ENCODE measurements around the gene MMD.
A peak's percentile ranks its signal among the peaks of the same experiment; 100 is the strongest.
"Not testable (repeated sequence)": the region's sequence is repeated elsewhere in the genome, so short reads cannot be mapped to it uniquely, and the experiment has no call there.

Gene MMD, protein sequence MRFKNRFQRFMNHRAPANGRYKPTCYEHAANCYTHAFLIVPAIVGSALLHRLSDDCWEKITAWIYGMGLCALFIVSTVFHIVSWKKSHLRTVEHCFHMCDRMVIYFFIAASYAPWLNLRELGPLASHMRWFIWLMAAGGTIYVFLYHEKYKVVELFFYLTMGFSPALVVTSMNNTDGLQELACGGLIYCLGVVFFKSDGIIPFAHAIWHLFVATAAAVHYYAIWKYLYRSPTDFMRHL

DNA sequence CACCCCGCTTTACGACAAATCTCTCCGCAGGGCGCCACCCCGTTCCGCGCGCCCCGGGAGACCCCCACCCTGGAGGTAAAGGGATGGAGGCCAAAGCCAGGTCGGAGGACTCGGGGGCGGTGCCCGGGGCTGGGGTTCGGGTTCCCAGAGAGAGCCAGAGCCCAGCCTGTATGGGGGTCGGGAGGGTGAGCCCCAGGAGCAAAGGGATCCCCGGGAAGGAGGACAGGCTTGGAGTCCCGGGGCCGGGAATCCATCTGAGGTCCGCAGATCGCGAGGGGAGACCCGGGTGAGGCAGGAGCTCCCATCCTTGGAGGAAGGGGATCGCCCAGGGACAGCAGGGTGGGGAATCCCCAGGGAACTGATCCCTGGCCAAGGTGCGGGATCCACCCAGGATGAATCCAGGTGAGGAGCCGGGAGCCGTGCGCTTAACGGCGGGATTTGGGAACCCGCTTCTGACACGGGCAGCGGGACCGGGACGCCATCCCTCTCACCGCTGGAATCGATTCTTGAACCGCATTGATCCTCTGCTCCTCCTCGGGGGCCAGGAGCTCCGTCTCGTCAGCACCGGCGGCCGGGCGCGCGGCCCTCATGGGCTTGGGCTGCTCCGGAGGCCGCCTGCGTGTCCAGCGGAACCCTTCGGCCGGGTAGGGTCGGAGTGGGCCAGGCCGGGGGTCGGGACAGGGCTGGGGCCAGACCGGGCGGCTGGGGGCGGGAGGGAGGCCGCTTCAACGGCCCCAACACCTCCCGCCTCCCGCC lies at the start of gene MMD:
Gene MMD, minus strand, starts transcription at position 657 of the 756 bp plus-strand sequence. Its CDS starts 140 bp downstream, at position 517.
- DNase-seq (ENCODE audit: low spot score in 2 of 2): peak; percentile 4 to 38
- Mint-ChIP-seq H3K27me3 (peaks cover 3% of the 10 kb centered on the region), H3K4me1 (peaks cover 57% of the 10 kb centered on the region), H3K4me3 (peak within 1 kb of the TSS; percentile 91), H3K36me3 (peaks cover 9% of the 10 kb centered on the region), H3K27ac (peak within 1 kb of the TSS; percentile 97), H3K9me3 (no peaks in the 10 kb centered on the region)
- no peak for ATAC-seq (ENCODE audit: low read depth)

DNA sequence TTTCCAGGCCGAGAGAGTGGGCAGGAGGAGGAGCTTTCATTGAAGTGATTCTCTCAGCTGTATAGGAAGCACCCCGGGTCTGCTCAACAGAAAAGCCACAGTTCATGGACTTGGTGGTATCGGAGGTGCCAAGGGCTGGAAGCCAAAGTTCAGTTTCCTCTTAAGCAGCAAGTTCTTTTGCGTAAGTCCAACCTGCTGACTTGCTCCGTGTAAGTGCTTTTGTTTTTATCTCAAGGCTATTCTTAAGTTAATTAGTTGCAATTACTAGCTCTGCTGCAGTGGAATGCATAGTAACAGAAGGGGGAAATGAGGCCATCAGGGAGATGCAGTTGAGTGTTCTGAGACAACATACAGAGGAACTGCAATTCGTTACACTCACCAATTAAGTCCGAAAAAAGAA lies 45.0 kb upstream of the MMD start:
- DNase-seq (ENCODE audit: low spot score in 2 of 2) (no peak), ATAC-seq (ENCODE audit: low read depth) (no peak)
- no peak overlapping the region for H3K4me3 Mint-ChIP-seq
- no peak overlapping the region for H3K27ac Mint-ChIP-seq
- H3K27me3 Mint-ChIP-seq: peaks cover 18% of the 10 kb centered on the region
- H3K4me1 Mint-ChIP-seq: peaks cover 4% of the 10 kb centered on the region
- H3K36me3 Mint-ChIP-seq: peaks cover 6% of the 10 kb centered on the region
- H3K9me3 Mint-ChIP-seq: peaks cover 9% of the 10 kb centered on the region

DNA sequence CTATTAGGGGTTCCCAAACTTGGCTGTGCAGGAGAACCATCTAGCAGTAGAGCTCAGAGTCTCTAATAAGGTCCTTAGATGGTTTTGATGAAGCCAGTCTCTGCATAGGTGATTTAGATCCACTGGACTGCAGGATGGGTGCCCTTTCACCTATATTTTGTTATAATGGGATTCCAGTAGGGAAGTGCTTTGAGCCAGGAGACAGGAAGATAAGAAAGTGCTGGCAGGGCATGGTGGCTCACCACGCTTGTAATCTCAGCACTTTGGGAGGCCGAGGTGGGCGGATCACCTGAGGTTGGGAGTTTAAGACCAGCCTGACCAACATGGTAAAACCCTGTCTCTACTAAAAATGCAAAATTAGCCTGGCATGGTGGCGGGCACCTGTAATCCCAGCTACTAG lies 44.1 kb upstream of the MMD start:
- H3K27ac Mint-ChIP-seq; ATAC-seq (ENCODE audit: low read depth); H3K4me1 Mint-ChIP-seq; DNase-seq (ENCODE audit: low spot score in 2 of 2); H3K9me3 Mint-ChIP-seq; H3K36me3 Mint-ChIP-seq; H3K4me3 Mint-ChIP-seq: not testable (repeated sequence)
- peaks cover 19% of the 10 kb centered on the region for H3K27me3 Mint-ChIP-seq

DNA sequence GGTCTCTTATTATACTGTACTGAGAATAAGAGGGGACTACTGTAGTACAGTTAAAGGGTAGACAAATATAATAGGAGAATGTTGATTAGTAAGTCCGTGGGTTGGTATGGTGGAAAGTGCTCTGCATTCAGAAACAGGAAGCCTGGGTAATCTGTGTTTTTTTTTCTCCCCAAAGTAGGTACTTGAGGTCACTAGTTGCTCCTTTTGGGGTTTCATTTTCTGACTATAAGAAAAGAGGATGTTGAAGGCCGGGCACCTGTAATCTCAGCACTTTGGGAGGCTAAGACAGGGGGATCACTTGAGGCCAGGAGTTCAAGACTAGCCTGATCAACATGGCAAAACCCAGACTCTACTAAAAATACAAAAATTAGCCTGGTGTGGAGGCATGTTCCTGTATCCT lies 42.0 kb upstream of the MMD start:
- Mint-ChIP-seq H3K4me1 (peaks cover 6% of the 10 kb centered on the region), H3K27me3 (peaks cover 14% of the 10 kb centered on the region), H3K9me3 (peaks cover 5% of the 10 kb centered on the region), H3K27ac (peak overlapping the region; percentile 40), H3K4me3 (no peak overlapping the region), H3K36me3 (peaks cover 5% of the 10 kb centered on the region)
- DNase-seq (ENCODE audit: low spot score in 2 of 2) (peak in 1 of 2 donors; percentile 5), ATAC-seq (ENCODE audit: low read depth) (peak; percentile 72)

DNA sequence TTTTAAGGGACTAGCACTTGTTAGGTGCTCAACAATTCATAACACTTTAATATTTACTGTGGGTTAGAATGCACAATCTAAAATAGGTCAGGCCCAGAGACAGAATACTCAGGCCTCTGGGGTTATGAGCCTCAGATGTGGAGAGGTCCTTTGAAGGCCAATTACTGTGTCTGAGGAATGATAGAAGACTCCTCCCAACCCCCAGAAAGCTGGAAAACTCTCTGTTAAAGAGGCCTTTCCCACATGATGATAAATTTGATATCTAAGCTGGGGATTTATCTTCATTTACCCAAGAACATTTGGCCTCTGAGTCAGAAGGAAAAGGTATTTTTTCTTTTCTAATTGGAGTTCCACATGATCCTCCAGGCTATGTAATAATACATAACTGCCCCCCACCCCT lies 41.1 kb upstream of the MMD start:
- Mint-ChIP-seq H3K4me3 (no peak overlapping the region), H3K27me3 (peaks cover 7% of the 10 kb centered on the region), H3K27ac (no peak overlapping the region), H3K9me3 (no peaks in the 10 kb centered on the region), H3K4me1 (peaks cover 7% of the 10 kb centered on the region), H3K36me3 (no peaks in the 10 kb centered on the region)
- DNase-seq (ENCODE audit: low spot score in 2 of 2) (no peak), ATAC-seq (ENCODE audit: low read depth) (no peak)

DNA sequence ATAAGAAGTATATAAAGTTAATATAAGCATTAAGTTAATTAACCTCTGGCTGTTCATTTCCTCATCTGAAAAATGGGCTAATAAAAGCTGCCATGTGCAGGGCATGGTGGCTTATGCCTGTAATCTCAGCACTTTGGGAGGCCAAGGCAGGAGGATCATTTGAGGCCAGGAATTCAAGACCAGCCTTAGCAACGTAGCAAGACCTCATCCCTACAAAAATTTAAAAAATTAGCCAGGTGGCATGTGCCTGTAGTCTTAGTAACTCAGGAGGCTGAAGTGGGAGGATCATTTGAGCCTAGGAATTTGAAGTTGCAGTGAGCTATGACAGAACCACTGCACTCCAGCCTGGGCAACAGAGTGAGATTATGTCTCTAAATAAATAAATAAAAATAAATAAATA lies 40.6 kb upstream of the MMD start:
- Mint-ChIP-seq H3K4me1 (peaks cover 7% of the 10 kb centered on the region), H3K27me3 (peaks cover 6% of the 10 kb centered on the region), H3K9me3 (no peaks in the 10 kb centered on the region), H3K4me3 (no peak overlapping the region), H3K27ac (no peak overlapping the region), H3K36me3 (no peaks in the 10 kb centered on the region)
- ATAC-seq (ENCODE audit: low read depth) (no peak), DNase-seq (ENCODE audit: low spot score in 2 of 2) (no peak)

DNA sequence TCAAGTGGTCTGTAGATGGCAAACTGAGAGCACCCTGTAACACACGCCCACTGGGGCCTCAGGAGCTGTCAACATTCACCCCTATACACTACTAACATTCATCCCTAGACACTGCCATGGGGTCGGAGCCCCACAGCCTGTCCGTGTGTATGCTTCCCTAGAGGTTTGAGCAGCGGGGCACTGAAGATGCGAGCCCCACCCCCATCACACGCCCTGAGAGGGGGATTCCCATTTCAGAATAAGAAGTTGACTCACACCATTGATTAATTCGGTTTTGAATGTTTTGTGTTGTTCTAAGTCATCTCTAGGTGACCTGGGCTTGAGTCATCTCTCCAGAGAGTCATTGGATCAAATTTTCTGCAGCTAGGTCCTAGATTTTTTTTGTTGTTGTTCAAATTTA lies 37.3 kb upstream of the MMD start:
- DNase-seq (ENCODE audit: low spot score in 2 of 2): no peak
- no peak overlapping the region for H3K4me3 Mint-ChIP-seq
- no peaks in the 10 kb centered on the region for H3K36me3 Mint-ChIP-seq
- no peaks in the 10 kb centered on the region for H3K9me3 Mint-ChIP-seq
- ATAC-seq (ENCODE audit: low read depth): peak; percentile 70
- H3K4me1 Mint-ChIP-seq: peaks cover 4% of the 10 kb centered on the region
- H3K27ac Mint-ChIP-seq: no peak overlapping the region
- peaks cover 10% of the 10 kb centered on the region for H3K27me3 Mint-ChIP-seq

DNA sequence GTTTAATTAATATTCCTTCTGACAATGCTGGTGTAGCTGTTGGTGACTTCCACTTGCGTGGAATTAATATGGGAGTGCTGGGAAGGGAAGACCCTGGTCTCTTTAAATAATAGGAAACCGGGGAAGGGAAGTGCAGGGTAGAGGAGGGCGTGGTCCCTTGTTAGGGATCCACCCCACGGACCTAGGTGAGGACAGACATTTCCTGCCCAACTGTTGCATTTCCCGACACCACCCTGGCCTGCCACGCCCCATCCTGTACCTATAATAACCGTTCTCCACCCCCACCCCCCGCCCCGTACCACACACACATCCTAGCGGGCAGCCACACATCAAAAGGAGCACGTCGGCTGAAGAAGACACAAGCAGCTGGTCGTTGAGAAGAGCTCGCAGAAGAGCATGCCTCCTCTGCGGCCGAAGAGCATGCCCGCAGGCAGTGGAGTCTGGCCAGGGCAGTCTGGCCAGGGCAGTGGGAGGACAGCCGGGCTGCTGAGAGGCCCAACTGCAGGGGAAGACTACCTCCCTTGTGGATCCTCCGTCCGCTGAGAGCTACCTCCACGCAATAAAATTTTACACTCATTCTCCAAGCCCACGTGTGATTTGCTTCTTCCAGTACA lies 36.8 kb upstream of the MMD start:
- H3K27me3 Mint-ChIP-seq: peaks cover 10% of the 10 kb centered on the region
- H3K36me3 Mint-ChIP-seq: no peaks in the 10 kb centered on the region
- peaks cover 4% of the 10 kb centered on the region for H3K4me1 Mint-ChIP-seq
- ATAC-seq (ENCODE audit: low read depth): no peak
- H3K27ac Mint-ChIP-seq: no peak overlapping the region
- DNase-seq (ENCODE audit: low spot score in 2 of 2): no peak
- no peaks in the 10 kb centered on the region for H3K9me3 Mint-ChIP-seq
- H3K4me3 Mint-ChIP-seq: no peak overlapping the region

DNA sequence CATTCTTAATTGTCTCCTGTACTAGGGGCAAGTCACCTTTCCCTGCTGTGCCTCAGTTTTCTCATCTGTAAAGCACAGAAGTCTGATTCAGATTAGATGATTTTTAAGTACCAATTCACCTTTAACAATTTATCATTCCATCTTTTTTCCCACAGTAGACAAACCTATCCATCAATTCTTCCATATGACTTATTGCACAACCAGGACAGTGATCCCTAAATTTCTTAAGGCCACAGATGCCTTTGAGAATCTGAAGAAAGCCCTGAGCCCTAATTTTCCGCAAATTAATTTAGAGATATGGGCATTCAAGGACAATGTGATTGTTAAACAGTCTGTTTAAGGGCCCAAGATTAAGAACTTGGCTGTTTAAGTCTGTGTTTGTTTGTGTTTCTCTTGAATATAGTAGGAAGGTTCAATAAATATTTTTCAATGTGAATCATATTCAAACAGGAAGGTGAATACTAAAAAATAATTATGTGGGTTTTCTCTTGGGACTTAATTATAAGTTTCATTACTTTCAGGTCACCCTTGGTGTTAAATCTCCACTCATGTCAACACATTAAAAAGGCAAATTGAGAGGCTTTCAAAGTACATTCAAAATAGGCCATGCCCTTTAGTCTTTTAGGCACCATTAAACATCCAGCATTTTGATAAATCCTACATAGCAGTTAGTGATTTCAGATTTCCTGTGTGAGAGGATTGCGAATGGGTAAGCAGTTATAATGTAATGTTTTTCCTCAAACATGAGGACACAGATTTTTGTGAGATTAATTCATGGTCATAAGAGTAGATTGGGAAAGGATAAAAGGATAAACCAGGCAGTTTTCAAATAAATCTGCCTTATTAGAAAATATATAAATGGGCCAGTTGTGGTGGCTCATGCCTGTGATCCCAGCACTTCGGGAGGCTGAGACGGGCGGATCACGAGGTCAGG lies 34.9 kb upstream of the MMD start:
- peaks cover 9% of the 10 kb centered on the region for H3K27me3 Mint-ChIP-seq
- no peak overlapping the region for H3K4me3 Mint-ChIP-seq
- no peak overlapping the region for H3K27ac Mint-ChIP-seq
- DNase-seq (ENCODE audit: low spot score in 2 of 2) (no peak), ATAC-seq (ENCODE audit: low read depth) (no peak)
- no peaks in the 10 kb centered on the region for H3K36me3 Mint-ChIP-seq
- H3K4me1 Mint-ChIP-seq: peaks cover 4% of the 10 kb centered on the region
- no peaks in the 10 kb centered on the region for H3K9me3 Mint-ChIP-seq

DNA sequence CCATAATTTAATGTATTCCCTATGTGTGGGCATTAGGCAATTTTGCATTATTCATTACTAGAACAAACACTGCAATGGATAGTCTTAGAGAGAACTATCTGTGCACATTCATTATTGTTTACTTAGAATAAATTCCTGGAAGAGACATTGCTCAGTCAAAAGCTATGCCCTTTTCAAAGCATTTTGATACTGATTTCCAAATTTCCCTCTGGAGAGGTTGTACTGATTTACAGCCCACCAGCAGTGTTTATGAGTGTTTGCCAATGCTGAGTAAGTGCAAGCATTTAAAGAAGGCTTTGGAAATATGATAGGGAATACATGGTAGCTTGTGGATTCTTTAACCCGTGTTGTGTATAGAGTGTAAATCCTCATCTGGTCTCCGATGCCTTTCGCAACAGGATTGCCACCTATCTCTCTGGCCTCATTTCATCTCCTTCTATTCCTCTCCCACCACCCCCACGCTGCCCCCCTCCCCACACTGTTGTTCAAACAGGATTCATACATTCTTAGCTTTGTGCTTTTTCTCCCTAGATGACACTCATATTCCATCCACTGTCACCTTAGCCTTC lies 33.4 kb upstream of the MMD start:
- no peak overlapping the region for H3K27ac Mint-ChIP-seq
- no peak for DNase-seq (ENCODE audit: low spot score in 2 of 2)
- H3K4me3 Mint-ChIP-seq: no peak overlapping the region
- H3K4me1 Mint-ChIP-seq: peaks cover 4% of the 10 kb centered on the region
- ATAC-seq (ENCODE audit: low read depth): no peak
- no peaks in the 10 kb centered on the region for H3K9me3 Mint-ChIP-seq
- H3K36me3 Mint-ChIP-seq: no peaks in the 10 kb centered on the region
- peaks cover 13% of the 10 kb centered on the region for H3K27me3 Mint-ChIP-seq

DNA sequence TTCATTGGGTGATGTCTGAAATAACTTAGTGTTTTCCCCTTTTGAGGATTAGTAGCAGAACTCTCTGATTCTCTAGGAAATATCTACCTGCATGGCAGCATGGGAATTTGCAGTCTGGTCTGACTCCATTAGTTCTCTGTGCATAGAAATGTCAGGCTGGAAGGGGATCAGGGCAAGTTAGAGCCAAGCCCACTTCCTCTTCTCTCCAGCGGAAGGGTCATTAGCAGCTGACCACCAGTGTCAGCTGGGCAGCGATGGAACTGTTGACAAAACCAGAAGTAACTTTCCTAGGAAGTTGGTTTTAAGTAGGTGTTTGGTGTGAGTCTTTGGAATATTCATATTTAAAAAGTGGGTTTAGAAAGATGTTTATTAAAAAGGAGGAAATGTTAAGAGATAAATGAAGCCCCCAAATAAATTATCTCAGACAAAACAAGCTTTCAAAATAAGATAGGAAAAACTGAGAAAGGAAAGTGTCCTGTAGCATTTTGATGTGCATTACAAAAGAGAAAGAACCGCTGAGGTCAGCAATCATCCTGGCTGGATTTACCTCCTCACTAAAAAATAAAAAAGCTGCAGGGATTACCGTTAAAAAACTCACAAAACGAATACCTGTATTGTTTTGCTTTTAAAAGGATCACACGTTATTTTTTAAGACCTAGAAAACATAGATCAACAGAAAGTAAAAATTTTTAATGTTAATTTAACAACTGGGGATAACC lies 32.4 kb upstream of the MMD start:
- H3K4me3 Mint-ChIP-seq: no peak overlapping the region
- ATAC-seq (ENCODE audit: low read depth) (no peak), DNase-seq (ENCODE audit: low spot score in 2 of 2) (no peak)
- H3K4me1 Mint-ChIP-seq: peaks cover 3% of the 10 kb centered on the region
- peaks cover 13% of the 10 kb centered on the region for H3K27me3 Mint-ChIP-seq
- no peaks in the 10 kb centered on the region for H3K9me3 Mint-ChIP-seq
- no peak overlapping the region for H3K27ac Mint-ChIP-seq
- H3K36me3 Mint-ChIP-seq: no peaks in the 10 kb centered on the region

DNA sequence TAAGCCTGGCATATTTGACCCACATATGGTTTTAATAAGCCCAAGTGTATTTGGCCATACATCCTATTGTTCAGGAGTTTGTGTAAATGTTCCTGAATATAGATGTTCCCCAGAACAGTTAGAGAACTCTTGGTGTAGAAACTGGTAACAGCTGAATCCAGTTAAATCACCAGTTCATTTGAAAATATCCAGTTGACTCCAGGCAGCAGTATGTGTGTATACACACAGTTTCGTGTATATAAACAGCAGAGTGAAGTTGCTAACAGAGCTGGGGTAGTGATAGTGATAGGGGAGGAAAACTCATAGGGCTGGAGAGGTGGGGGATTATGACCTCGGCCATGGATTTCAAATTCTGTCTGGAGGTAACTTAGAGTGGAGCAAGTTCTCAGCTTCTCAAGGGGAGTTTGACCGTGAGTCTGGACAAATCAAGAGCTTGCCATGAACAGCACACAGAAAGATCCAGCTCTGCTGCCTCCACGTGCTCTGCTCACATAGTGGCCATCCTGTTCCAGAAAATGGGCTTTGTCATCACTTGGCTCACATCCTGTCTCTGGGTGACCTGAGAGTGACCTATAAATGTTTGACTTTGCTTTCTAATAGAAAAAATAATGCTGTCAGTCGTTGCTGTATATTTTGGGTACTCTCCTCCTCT lies 30.6 kb upstream of the MMD start:
- Mint-ChIP-seq H3K4me3 (no peak overlapping the region), H3K27me3 (peaks cover 13% of the 10 kb centered on the region), H3K27ac (no peak overlapping the region), H3K9me3 (no peaks in the 10 kb centered on the region), H3K4me1 (no peaks in the 10 kb centered on the region), H3K36me3 (no peaks in the 10 kb centered on the region)
- ATAC-seq (ENCODE audit: low read depth): no peak
- no peak for DNase-seq (ENCODE audit: low spot score in 2 of 2)

DNA sequence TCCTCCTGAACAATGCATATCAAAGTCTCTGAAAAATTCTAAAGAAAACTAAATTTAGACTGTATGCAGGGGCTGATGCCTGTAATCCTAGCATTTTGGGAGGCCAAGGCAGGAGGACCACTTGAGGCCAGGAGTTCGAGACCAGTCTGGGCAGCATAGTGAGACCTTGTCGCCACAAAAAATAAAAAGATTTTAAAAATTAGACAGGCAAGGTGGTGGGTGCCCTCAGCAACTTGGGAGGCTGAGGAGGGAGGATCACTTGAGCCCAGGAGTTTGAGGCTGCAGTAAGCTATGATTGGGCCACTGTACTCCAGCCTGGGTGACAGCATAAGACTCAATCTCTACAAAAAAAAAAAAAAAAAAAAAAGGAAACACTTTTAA lies 30.1 kb upstream of the MMD start:
- Mint-ChIP-seq H3K36me3 (no peaks in the 10 kb centered on the region), H3K4me3 (no peak overlapping the region), H3K4me1 (no peaks in the 10 kb centered on the region), H3K27ac (no peak overlapping the region), H3K9me3 (no peaks in the 10 kb centered on the region), H3K27me3 (peaks cover 12% of the 10 kb centered on the region)
- ATAC-seq (ENCODE audit: low read depth) (no peak), DNase-seq (ENCODE audit: low spot score in 2 of 2) (no peak)

All from memory B cell (primary cell).